HL-60 (cell line): ENCODE results near the gene FSIP1.

Source experiments
- POLR2AphosphoS5 ChIP-seq: IDR thresholded peaks from 2 replicates; pipeline ENCODE4 v1.6.1; 2012; ENCODE audit warnings: low read depth
- TF ChIP-seq, protein P1 (sequence below): IDR thresholded peaks from one replicate; pipeline ENCODE4 v1.5.1; 2011; ENCODE audit warnings: low read length, control low read depth, inconsistent platforms; ENCODE audit not compliant: insufficient read depth
- TF ChIP-seq, protein P2 (sequence below): IDR thresholded peaks from 2 replicates; pipeline ENCODE4 v1.6.1; 2012; ENCODE audit warnings: low read depth; ENCODE audit not compliant: insufficient replicate concordance

DNA sequence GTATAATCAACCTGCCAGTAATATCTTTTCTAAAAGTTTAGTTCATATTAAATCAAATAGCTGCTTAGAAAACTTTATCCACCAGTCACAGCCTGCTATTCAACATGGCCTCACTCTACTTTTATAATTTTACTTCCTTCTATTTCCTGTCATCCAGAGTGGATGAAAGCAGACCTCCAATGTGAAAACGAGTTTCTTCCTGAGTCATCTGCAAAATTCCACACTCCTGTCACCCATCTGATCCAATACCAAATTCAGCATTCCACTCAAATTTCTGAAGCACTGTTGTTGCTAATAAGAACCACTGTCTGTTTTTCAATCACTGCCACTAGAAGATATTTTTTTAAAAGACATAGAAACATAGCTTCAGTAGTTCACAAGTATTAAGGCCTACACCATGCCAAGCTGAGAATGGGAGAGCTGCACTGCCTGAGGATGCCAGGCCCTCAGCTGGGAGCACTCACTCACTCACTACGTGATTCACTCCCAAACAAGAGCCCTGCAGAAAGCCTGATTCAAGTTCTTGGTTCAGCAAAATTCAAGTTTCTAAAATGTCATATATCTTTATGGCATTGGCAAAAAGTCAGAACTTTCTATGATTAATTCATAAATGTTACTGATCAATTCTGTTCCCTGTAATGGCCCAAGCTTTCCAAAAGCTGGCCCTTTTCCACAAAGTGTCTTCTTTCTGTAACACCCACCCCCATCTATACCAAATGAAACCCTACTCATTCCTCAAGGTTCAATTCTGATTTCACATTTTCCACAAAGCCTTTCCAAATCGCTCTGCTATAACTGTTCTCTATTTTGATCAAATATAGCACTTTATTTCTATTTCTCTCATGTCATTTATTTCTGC lies 82.9 kb downstream of the FSIP1 start:
- TF ChIP-seq, protein P1, sequence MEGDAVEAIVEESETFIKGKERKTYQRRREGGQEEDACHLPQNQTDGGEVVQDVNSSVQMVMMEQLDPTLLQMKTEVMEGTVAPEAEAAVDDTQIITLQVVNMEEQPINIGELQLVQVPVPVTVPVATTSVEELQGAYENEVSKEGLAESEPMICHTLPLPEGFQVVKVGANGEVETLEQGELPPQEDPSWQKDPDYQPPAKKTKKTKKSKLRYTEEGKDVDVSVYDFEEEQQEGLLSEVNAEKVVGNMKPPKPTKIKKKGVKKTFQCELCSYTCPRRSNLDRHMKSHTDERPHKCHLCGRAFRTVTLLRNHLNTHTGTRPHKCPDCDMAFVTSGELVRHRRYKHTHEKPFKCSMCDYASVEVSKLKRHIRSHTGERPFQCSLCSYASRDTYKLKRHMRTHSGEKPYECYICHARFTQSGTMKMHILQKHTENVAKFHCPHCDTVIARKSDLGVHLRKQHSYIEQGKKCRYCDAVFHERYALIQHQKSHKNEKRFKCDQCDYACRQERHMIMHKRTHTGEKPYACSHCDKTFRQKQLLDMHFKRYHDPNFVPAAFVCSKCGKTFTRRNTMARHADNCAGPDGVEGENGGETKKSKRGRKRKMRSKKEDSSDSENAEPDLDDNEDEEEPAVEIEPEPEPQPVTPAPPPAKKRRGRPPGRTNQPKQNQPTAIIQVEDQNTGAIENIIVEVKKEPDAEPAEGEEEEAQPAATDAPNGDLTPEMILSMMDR, result no peak
- TF ChIP-seq, protein P2, sequence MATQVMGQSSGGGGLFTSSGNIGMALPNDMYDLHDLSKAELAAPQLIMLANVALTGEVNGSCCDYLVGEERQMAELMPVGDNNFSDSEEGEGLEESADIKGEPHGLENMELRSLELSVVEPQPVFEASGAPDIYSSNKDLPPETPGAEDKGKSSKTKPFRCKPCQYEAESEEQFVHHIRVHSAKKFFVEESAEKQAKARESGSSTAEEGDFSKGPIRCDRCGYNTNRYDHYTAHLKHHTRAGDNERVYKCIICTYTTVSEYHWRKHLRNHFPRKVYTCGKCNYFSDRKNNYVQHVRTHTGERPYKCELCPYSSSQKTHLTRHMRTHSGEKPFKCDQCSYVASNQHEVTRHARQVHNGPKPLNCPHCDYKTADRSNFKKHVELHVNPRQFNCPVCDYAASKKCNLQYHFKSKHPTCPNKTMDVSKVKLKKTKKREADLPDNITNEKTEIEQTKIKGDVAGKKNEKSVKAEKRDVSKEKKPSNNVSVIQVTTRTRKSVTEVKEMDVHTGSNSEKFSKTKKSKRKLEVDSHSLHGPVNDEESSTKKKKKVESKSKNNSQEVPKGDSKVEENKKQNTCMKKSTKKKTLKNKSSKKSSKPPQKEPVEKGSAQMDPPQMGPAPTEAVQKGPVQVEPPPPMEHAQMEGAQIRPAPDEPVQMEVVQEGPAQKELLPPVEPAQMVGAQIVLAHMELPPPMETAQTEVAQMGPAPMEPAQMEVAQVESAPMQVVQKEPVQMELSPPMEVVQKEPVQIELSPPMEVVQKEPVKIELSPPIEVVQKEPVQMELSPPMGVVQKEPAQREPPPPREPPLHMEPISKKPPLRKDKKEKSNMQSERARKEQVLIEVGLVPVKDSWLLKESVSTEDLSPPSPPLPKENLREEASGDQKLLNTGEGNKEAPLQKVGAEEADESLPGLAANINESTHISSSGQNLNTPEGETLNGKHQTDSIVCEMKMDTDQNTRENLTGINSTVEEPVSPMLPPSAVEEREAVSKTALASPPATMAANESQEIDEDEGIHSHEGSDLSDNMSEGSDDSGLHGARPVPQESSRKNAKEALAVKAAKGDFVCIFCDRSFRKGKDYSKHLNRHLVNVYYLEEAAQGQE, result no peak
- TF ChIP-seq POLR2AphosphoS5, result no peak
